Effector memory CD8-positive, alpha-beta T cell (primary cell): Measurements from ENCODE around the gene MACROD1.
A peak's percentile ranks its signal among the peaks of the same experiment; 100 is the strongest.

ENCODE experiments used
- ATAC-seq: fragments of 150-1000 bp; cut with Tn5 transposase; replicated peaks from 2 replicates; pipeline ENCODE4 v1.10.0; 2021; ENCODE audit warnings: mild to moderate bottlenecking, moderate library complexity
- DNase-seq, 3 experiments: peaks; one replicate each; pipeline ENCODE4 v3.0.0; 2021
- H3K27ac Mint-ChIP-seq, 2 donors: one replicate each; pipeline ENCODE4 v1.8.0; 2022; ENCODE audit warnings: mild to moderate bottlenecking in 2 of 2, mixed read lengths in 2 of 2, moderate library complexity in 2 of 2
- H3K27me3 Mint-ChIP-seq, 2 donors: one replicate each; pipeline ENCODE4 v1.8.0; 2022; ENCODE audit warnings: mixed read lengths in 2 of 2
- H3K36me3 Mint-ChIP-seq: one replicate; pipeline ENCODE4 v1.8.0; 2022; ENCODE audit warnings: mild to moderate bottlenecking, moderate library complexity, mixed read lengths; ENCODE audit not compliant: insufficient read depth
- H3K4me1 Mint-ChIP-seq, 2 donors: one replicate each; pipeline ENCODE4 v1.8.0; 2022; ENCODE audit warnings: low read depth in 2 of 2, mixed read lengths in 2 of 2
- H3K4me3 Mint-ChIP-seq, 2 donors: one replicate each; pipeline ENCODE4 v1.8.0; 2022; ENCODE audit warnings: mild to moderate bottlenecking in 2 of 2, mixed read lengths in 2 of 2, moderate library complexity in 2 of 2
- H3K9me3 Mint-ChIP-seq, 2 donors: one replicate each; pipeline ENCODE4 v1.8.0; 2022; ENCODE audit warnings: mixed read lengths in 2 of 2

MACROD1 gene

GRCh38 chr11:64027651-64028397 is 138.1 kb downstream of the MACROD1 start:
- no peak overlapping the region for H3K27ac Mint-ChIP-seq
- DNase-seq: no peak
- H3K36me3 Mint-ChIP-seq: no peaks in the 10 kb centered on the region

GRCh38 chr11:64026575-64027205 is 139.2 kb downstream of the MACROD1 start:
- Mint-ChIP-seq H3K27me3 (peaks cover 23 to 39% of the 10 kb centered on the region in 2 donors), H3K9me3 (no peaks in the 10 kb centered on the region), H3K4me1 (no peaks in the 10 kb centered on the region), H3K4me3 (no peak overlapping the region), H3K27ac (no peak overlapping the region), H3K36me3 (no peaks in the 10 kb centered on the region)
- DNase-seq: no peak
- no peak for ATAC-seq

More at GRCh38 chr11:64027651-64028397, 138.1 kb downstream of the MACROD1 start:
- no peaks in the 10 kb centered on the region for H3K4me1 Mint-ChIP-seq
- no peak for ATAC-seq
- H3K9me3 Mint-ChIP-seq: no peaks in the 10 kb centered on the region
- H3K27me3 Mint-ChIP-seq: peaks cover 27 to 45% of the 10 kb centered on the region in 2 donors
- no peak overlapping the region for H3K4me3 Mint-ChIP-seq

DNA sequence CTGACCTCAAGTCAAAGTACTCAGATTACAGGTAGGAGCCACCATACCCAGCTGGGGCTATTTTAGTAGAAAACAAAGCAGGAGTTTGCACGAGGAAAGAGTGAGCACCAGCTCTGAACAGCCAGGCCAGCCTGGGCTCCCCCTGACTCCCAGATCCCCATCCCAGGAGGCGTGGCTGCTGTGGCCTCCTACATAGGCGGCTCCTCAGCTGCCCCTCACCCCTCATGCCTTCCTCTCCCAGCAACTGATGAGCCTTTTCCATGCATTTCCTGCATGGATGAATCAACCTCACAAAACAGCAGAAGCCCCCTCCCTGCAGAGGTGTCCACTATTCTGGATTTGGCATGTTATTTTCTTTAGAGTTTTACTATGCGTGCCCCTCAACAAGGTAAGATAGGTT is 140.7 kb downstream of the MACROD1 start:
- ATAC-seq (no peak), DNase-seq (no peak)
- Mint-ChIP-seq H3K9me3 (no peaks in the 10 kb centered on the region), H3K4me3 (no peak overlapping the region), H3K4me1 (no peaks in the 10 kb centered on the region), H3K27ac (no peak overlapping the region), H3K36me3 (no peaks in the 10 kb centered on the region), H3K27me3 (peaks cover 20 to 30% of the 10 kb centered on the region in 2 donors)

GRCh38 chr11:64023712-64024710 is 141.9 kb downstream of the MACROD1 start:
- ATAC-seq (no peak), DNase-seq (no peak)
- H3K4me1 Mint-ChIP-seq: no peaks in the 10 kb centered on the region
- H3K27ac Mint-ChIP-seq: no peak overlapping the region
- H3K4me3 Mint-ChIP-seq: no peak overlapping the region
- peaks cover 11 to 18% of the 10 kb centered on the region in 2 donors for H3K27me3 Mint-ChIP-seq
- H3K9me3 Mint-ChIP-seq: no peaks in the 10 kb centered on the region
- H3K36me3 Mint-ChIP-seq: no peaks in the 10 kb centered on the region

DNA sequence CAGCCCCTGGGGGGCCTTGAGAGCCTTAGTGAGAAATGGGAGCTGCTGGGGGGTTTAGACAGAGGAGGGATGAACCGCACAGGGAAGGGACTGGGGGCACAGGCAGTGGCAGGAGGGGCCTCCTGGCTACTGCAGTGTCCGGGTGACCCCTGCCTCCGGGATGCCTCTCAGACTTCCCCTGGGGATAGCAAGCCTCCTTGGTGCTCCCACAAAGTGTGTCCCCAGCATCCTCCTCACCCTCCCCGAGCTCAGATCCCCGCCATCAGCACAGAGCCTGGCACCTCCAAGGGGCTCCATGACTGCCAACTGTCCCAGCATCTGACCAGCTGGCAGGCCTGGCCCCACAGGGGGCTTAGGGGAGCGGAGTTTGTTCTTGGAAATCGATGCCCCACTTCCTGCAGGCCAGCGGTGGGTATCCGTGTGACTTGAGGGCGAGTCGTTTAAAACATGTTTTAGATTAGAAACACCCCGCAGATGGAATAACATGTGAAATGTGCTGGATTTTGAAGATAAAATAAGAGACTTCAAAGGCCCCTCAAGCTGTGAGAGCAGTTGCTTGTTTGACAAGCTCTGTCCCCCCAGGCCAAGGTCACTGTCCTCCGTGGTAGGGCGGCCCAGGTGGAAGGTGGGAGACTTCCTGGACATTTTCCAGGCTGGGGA is 143.7 kb downstream of the MACROD1 start:
- no peak for ATAC-seq
- Mint-ChIP-seq H3K4me1 (no peaks in the 10 kb centered on the region), H3K27ac (peak overlapping the region in 1 of 2 donors; percentile 59), H3K36me3 (no peaks in the 10 kb centered on the region), H3K4me3 (no peak overlapping the region), H3K9me3 (no peaks in the 10 kb centered on the region), H3K27me3 (peaks cover 7% of the 10 kb centered on the region in 2 donors)
- no peak for DNase-seq

DNA sequence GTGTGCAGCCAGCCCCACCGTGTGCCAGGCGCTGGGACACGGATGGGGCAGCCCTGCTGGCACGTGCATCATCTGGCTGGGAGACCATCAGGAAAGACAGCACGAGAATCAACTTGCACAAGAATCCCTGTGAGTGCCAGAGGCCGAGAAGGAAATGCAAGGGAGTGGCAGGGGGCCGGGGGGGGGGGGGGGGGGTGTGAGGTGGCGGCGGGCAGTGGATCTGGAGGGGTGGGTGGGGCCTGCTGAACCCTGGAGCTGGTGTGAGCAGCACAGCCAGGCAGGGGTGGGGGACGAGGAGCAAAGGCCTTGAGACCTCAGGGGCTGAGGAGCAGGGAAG is 144.2 kb downstream of the MACROD1 start:
- Mint-ChIP-seq H3K4me1 (no peaks in the 10 kb centered on the region), H3K27me3 (peaks cover 1% of the 10 kb centered on the region in 2 donors), H3K9me3 (no peaks in the 10 kb centered on the region), H3K4me3 (no peak overlapping the region), H3K36me3 (no peaks in the 10 kb centered on the region), H3K27ac (peak overlapping the region in 1 of 2 donors; percentile 59)
- no peak for ATAC-seq
- no peak for DNase-seq

DNA sequence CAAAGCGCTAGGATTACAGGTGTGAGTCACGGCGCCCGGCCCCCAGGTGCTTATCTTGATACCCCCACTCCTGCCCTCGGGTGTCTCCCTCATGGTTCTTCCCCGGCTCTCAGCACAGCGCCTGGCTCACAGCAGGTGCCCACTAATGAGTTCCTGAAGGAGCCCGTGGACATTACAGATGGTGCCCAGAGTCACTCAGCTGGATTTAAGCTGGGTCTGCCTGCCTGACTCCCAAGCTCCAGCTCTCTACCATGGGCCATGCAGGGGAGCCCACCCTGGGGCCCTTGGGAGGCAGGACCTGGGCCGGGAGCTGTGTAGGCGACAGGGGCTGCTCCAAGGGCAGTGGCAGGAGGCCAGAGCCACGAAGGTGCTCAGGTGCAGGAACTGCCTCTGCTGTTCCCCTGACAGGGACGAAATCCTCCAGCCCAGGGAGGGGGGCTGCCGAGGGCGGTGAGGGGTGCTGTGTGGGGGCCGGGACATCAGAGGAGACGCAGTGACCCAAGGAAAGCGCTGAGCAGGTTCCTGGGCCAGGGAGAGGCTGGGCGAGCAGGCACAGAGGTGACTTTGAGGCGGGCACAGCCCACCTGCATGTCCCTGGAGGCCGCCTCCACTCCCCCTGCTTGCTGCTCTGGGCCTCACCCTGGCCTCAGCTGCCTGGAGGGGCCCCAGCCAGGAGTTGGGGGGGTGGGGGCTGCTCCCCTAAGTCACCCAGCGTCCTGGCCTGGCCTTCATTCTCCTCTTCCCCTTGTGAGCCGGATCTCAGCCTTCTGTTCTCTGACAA is 144.7 kb downstream of the MACROD1 start:
- DNase-seq (no peak), ATAC-seq (no peak)
- Mint-ChIP-seq H3K27ac (no peak overlapping the region), H3K36me3 (no peaks in the 10 kb centered on the region), H3K4me1 (no peaks in the 10 kb centered on the region), H3K4me3 (no peak overlapping the region), H3K9me3 (no peaks in the 10 kb centered on the region), H3K27me3 (no peaks in the 10 kb centered on the region)

DNA sequence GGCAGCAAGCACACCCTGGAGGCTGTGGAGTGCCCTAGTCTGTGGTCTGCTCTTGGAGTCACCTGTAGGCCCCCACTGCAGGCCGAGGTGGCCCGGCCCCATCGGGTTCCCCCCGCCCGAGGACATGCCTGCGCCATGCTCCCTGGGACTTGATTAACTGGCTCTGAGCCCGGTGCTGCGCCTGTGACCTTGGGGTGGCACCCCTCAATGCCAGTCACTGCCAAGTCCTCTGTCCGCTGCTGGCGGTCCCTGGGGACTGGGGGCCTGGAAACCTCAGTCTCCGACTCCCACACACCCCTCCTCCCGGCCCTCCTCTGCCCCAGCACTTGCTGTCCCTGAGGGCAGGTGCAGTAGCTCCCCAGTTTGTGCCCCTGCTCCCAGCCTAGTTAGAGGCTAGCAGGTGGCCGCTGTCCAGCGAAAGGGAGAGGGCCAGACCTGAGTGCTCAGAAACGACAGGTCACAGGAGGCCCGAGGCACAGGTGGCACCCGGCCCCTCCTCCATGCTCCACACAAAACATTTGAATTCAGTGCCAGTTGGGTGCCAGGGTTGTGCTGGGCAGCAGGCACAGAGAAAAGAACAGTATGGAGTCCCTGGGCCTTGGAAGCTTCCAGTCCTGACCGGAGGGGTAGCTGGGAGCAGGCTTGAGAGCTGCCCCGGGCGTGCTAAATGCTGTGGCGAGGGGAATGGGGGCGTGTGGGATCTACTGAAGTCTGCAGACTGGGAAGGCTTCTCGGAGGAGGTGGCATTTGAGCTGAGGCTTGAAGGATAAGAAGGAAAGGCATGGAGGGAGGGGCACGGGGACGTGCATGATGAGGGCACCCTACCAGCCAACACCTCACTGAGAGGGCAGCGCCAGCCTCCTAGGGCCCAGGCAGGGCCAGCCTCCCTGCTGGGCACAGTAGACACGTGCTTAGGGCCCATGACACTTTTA is 146.5 kb downstream of the MACROD1 start:
- H3K27me3 Mint-ChIP-seq: no peaks in the 10 kb centered on the region
- H3K4me3 Mint-ChIP-seq: no peak overlapping the region
- H3K36me3 Mint-ChIP-seq: no peaks in the 10 kb centered on the region
- no peaks in the 10 kb centered on the region for H3K9me3 Mint-ChIP-seq
- no peak overlapping the region for H3K27ac Mint-ChIP-seq
- DNase-seq (no peak), ATAC-seq (no peak)
- no peaks in the 10 kb centered on the region for H3K4me1 Mint-ChIP-seq

GRCh38 chr11:64018310-64018709 is 147.6 kb downstream of the MACROD1 start:
- Mint-ChIP-seq H3K27ac (no peak overlapping the region), H3K4me1 (no peaks in the 10 kb centered on the region), H3K27me3 (no peaks in the 10 kb centered on the region), H3K4me3 (no peak overlapping the region), H3K36me3 (no peaks in the 10 kb centered on the region), H3K9me3 (no peaks in the 10 kb centered on the region)
- DNase-seq (no peak), ATAC-seq (no peak)

- Mint-ChIP-seq H3K4me3 (no peak overlapping the region), H3K36me3 (no peaks in the 10 kb centered on the region), H3K4me1 (no peaks in the 10 kb centered on the region), H3K27ac (no peak overlapping the region), H3K27me3 (no peaks in the 10 kb centered on the region), H3K9me3 (no peaks in the 10 kb centered on the region)
- DNase-seq: no peak
- no peak for ATAC-seq
Observed at GRCh38 chr11:64017945-64018224, 148.0 kb downstream of the MACROD1 start.

- DNase-seq (no peak), ATAC-seq (no peak)
- Mint-ChIP-seq H3K27ac (no peak overlapping the region), H3K4me1 (no peaks in the 10 kb centered on the region), H3K9me3 (peaks cover 0 to 2% of the 10 kb centered on the region in 2 donors), H3K27me3 (peaks cover 0 to under 1% of the 10 kb centered on the region in 2 donors), H3K36me3 (no peaks in the 10 kb centered on the region), H3K4me3 (no peak overlapping the region)
Observed at GRCh38 chr11:64015935-64016845, 149.7 kb downstream of the MACROD1 start.
